HG03064 (cell line): ENCODE results near the gene GMEB1.
"Not testable (repeated sequence)": the region's sequence is repeated elsewhere in the genome, so short reads cannot be mapped to it uniquely, and the experiment has no call there.

Experiments used
- ATAC-seq: cut with Tn5 transposase; IDR thresholded peaks from one replicate; pipeline ENCODE4 v1.9.1; 2021; ENCODE audit warnings: low read depth; ENCODE audit not compliant: unreplicated experiment

Gene GMEB1

GRCh38 chr1:28671254-28671780, 2.7 kb downstream of the GMEB1 start:
- no peak for ATAC-seq

GRCh38 chr1:28672971-28673370, 4.4 kb downstream of the GMEB1 start:
- ATAC-seq = not testable (repeated sequence)

DNA sequence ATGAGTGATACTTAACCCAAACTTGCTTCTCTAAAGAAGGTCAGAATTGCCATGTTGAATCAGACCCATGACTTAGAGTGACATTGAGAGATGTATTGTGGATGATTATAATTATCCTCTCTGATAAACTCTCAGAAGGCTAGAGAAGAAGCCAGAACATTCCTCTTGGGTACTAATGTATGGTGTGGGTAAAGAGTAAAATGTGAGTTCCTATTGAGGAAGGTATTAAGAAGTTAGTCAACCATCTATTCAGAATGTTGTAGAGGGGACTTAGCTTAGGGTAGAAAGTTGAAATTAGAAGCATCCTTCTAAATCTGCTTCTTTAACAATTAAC, 7.3 kb downstream of the GMEB1 start:
- ATAC-seq = no peak

DNA sequence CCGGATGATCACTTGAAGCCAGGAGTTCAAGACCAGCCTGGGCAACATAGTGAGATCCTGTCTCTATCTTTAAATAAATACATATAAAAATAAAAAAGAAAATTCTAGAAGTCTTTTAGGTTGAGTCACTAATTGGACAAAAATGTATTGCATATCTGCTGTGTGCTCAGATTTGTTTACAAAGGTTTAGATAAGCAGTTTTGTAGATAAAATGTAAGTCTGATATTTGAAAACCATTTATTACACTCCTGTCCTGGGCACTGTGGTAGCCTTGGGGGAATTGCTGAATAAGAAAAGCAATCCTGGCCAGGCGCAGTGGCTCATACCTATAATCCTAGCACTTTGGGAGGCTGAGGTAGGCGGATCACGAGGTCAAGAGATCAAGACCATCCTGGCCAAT, 11.6 kb downstream of the GMEB1 start:
- ATAC-seq = no peak

- ATAC-seq = no peak
These were observed 14.3 kb downstream of the GMEB1 start for GRCh38 chr1:28682840-28683239.

- ATAC-seq = no peak
These were observed 16.4 kb downstream of the GMEB1 start for GRCh38 chr1:28684937-28685336.

DNA sequence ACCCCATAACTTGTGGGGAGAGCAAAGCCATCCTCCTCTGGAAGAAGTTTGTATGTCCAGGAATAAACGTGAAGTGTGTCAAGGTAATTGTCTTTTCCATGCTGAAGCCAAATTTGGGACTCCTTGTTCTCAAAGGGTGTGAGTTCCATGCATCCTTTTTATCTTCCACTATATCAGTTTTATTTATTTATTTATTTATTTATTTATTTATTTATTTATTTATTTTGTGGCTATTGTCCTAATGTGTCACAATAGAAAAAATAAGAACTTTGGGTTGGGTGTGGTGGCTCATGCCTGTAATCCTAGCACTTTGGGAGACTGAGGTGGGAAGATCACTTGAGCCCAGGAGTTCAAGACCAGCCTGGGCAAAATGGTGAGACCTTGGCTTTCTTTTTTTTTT, 23.0 kb downstream of the GMEB1 start:
- not testable (repeated sequence) for ATAC-seq

DNA sequence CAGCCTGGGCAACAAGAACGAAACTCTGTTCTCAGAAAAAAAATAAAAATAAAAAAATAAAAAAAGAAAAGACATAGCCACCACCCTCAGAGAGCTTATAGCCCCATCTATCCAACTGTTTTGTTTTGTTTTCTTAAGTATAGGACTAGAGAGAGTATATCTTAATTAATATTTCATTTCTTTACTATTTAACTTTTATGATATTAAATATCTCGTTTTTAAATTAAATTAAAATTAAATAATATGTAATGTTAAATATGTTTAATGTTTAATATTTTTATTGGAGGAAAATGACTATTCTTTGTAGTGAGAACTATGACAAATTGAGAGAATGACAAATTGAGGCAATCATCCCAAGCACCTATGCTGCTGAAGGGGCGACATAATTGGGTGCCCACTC, 35.0 kb downstream of the GMEB1 start:
- no peak for ATAC-seq

DNA sequence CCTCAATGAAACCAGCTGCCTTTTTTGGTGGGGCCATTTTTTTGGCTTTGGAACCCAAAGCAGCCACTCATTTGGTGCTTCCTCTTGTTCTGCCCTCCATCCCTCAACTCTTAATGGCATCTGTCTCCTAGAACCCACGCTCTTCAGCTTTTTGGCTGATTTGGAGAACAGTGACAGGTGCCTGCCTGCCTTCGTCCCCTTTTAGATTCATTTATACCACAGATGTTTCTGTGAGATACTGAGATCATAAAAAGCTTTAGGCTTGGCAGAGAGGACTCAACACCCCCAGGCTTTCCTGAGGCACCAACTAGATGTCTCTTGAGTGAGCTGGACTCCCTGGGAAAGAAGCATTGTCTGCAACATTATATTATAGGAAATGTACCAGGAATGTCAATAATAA, 47.8 kb downstream of the GMEB1 start:
- no peak for ATAC-seq

- no peak for ATAC-seq
These were observed 49.6 kb downstream of the GMEB1 start for GRCh38 chr1:28718166-28718565.

DNA sequence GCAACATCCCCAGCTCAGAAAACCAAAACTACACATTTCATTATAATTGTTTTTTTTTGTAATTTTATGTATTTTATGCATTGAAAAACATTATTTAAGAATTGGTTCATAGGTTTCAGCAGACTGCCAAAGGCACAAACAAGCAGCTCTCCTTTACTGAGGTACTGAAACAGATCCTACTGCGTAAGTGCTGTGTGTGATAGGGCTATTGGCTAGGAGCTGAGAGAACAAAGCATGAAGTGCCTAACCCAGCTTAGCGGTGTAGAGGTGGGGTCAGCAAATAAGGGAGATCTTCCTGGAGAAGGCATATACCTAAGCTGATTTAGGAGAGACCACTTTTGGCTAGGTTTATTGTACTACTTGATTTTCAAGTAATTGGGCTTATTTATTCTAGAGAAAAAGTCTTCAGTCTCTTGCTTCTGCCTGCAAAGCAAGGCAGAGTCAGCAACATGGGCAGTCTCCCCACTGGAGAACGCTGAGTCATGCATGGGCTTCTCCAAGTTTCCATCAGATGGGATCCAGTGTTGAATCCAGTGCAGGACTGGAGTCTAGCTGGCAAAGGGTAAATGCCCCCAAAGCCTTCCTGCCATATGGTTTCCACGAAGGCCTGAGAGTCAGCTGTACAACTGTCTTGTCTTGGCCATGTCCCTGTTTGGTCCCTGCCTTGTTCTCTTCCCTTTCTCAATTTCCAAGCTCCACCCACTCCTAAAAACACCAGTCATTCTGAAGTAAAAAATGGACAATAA, 50.2 kb downstream of the GMEB1 start:
- ATAC-seq = no peak

GRCh38 chr1:28719332-28719619, 50.7 kb downstream of the GMEB1 start:
- ATAC-seq = no peak

- ATAC-seq = no peak
These were observed 51.8 kb downstream of the GMEB1 start for GRCh38 chr1:28720376-28720775.

DNA sequence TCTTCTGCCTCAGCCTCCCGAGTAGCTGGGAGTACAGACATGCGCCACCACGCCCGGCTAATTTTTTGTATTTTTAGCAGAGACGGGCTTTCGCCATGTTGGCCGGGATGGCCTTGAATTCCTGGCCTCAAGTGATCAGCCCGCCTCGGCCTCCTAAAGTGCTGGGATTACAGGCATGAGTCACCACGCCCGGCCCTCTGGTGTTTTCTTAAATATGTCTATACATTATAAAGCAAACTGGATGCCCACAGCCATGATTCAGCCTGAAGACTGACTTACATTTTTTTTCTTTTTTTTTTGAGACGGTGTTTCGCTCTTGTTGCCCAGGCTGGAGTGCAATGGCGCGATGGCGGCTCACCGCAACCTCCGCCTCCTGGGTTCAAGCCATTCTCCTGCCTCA, 53.3 kb downstream of the GMEB1 start:
- ATAC-seq = not testable (repeated sequence)

DNA sequence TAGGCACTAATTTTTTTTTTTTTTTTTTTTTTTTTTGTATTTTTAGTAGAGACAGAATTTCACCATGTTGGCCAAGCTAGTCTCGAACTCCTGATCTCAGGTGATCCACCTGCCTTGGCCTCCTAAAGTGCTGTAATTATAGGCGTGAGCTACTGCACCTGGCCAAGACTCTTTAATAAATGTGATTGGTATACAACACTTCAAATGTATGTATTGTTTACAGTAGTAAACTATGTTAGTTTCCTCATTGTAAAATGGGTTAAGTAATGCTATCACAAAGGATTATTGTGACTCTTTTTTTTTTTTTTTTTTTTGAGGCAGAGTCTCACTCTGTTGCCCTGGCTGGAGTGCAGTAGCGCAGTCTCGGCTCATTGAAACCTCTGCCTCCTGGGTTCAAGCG, 56.8 kb downstream of the GMEB1 start:
- ATAC-seq = not testable (repeated sequence)

- ATAC-seq = no peak
These were observed 67.4 kb downstream of the GMEB1 start for GRCh38 chr1:28735961-28736449.

DNA sequence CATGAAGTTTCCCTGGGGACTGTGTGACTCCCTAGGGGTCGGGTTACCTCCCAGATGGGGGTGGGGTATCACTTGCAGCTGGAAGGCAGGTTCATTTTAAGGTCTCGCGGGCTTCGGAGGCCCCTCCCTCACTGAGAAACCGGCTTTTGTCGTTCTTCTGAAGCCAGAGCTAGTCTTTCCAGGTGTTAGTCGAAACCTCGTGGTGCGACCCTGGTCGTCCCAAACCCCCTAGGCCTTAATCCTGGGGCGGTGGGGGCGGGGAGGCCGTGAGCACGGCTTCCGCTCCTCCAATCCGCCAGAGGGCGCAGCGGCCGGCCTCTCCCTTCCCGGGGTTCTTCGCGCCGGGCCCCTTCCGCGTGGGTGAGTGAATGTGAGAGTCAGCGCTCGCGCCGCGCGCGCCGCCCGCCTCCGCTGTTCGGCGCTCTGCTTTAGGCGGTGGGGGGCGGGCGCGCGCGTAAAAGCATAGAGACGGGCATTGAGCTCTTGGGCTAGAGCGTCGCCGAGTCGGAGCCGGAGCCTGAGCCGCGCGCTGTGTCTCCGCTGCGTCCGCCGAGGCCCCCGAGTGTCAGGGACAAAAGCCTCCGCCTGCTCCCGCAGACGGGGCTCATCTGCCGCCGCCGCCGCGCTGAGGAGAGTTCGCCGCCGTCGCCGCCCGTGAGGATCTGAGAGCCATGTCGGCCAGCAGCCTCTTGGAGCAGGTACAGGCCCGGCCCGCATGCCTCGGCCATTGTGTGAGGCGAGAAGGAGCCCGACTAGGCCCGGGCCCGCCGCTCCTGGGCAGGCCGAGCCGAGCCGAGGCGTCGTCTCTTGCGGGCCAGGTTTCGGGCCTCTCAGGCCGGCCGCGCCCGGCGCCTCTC, 68.1 kb downstream of the GMEB1 start, which contains the start of gene YTHDF2:
YTHDF2 (plus strand) TSS at position 491 of the 857 bp plus-strand sequence; CDS start at position 672, 181 bp downstream.
- ATAC-seq = peak; percentile 79

DNA sequence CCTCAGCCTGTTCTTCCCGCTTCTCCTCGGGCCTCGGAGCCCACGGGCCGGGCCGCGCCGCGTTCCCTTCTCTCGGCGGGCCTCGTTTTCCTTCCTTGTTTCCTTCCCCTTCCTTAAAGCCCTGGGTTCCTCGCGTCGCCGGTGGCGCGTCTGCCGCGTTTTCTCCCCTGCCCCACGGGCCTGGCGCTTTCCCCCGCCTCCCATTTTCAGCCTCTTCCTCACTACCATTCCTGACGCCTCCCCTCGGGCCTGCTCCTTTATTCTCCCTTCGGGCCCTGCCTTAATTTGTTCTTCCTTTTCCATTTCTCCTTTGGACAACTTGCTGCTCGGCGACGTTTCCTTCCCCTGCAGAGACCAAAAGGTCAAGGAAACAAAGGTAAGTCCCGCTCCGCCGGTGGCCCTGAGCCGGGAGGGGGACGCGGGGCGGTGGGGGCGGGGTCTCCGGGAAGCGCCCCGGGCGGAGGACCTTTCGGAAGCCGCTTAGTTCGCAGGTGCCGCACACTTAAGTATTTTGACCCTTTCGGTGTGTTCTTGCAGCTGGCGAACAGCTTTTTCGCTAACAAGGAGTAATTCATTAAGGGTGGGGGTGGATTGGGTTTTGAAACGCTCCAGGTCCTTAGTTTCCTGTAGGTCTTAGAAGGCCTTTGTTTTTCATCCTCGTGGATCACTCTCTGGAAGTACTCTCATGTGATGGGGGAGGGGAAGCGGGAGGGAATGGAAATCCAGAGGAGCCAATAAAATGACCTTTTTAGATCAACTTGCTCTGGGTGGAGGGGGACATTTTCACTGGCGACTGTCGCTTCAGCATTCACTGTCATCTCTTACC, 68.9 kb downstream of the GMEB1 start:
- no peak for ATAC-seq

- ATAC-seq = no peak
These were observed 71.5 kb downstream of the GMEB1 start for GRCh38 chr1:28740118-28740517.

DNA sequence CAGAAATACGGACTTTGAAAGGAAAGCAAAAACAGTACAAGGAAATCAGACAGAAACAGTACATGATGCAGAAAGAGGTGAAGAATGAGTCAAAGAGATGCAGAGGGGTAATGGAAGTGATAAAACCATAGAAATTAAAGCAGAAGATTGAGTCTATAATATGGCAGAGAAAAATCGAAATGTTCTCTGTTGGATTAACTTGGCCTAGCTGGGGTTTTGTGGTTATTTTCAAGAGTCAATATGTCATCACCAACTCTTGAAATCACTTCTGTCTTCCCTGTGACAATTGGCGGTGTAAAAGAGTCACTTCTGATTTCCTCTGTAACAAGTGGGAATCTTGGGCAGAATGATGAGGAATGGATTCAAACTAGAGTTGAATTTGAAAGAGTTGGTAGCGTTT, 75.6 kb downstream of the GMEB1 start:
- no peak for ATAC-seq

DNA sequence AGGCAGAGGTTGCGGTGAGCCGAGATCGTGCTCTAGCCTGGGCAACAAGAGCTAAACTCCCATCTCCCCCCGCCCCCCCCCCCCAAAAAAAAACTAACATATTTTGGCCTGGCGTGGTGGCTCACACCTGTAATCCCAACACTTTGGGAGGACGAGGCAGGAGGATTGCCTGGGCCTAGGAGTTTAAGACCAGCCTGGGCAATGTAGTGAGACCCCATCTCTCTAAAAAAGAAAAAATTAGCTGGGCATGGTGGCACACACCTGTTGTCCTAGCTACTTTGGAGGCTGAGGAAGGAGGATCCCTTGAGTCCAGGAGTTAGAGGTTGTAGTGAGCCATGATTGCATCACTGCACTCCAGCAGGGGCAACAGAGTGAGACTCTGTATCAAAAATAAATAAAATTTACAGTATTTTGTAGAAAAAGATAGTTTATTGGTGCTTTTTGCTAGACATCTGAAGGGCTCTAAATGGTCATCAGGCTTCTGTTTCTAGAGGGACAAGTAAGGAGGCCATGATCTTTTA, 77.1 kb downstream of the GMEB1 start:
- ATAC-seq = no peak
